HG02642 (cell line): ENCODE data around the gene C16orf92.
"Not testable (repeated sequence)": the region's sequence is repeated elsewhere in the genome, so short reads cannot be mapped to it uniquely, and the experiment has no call there.

Experiments used
- ATAC-seq: cut with Tn5 transposase; IDR thresholded peaks from one replicate; pipeline ENCODE4 v1.9.1; 2021; ENCODE audit warnings: mild to moderate bottlenecking; ENCODE audit not compliant: unreplicated experiment, poor library complexity

C16orf92 gene

DNA sequence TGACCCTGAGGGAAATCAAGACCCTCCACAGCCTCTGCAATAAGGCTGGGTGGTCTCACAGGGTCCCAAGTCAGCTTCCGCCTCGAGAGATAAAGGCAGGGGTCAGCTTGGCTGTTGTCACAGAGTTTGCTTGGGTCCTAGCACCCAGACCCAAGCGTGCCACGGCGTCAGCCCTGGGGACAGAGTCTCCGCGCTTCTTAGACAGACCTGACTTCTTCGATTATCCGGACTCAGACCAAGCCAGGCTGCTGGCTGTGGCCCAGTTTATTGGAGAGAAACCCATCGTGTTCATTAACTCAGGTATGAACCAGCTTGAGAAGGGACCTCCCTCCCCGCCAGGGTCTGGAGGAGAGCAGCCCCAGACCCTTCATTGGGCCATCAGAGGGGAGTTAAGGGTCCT, 588 bp downstream of the C16orf92 start:
- no peak for ATAC-seq

DNA sequence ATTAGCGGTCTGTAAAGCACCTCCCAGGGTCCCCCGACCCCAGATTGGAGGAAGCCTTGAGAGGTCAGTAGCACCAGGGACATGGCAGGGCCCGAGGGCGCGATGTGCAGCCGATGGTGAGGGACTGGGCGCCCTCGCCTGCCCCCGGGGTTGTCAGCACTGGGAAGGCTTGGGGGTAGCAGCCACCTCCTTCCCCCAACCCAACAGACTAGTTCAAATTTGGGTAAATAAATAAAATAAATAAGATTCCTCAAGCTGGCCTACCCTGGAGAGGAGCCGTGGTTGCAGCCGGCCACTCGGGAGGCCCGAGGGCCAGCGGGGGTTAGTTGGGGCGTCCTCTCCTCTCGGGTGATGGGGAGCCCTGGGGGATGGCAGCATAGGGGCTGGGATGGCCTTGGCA, 1.5 kb downstream of the C16orf92 start:
- no peak for ATAC-seq

DNA sequence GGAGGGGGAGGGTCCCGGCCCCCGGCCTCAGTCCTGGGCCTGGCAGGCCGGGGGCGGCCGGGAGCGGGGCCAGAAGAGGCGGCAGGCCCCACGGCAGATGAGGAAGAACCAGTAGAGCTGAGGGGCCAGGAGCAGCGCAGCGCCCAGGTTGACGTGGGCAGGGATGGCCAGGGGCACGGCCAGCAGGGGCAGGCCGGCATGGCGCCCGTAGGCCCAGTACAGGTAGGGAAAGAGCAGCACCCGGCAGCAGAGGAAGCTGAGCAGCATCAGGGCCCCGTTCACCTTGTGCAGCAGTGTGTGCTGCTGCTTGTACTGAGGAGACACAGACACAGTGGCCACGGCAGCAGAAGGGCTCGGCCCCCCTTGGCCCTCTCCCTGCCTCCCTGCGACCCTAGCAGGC, 2.2 kb downstream of the C16orf92 start:
- ATAC-seq, result no peak

DNA sequence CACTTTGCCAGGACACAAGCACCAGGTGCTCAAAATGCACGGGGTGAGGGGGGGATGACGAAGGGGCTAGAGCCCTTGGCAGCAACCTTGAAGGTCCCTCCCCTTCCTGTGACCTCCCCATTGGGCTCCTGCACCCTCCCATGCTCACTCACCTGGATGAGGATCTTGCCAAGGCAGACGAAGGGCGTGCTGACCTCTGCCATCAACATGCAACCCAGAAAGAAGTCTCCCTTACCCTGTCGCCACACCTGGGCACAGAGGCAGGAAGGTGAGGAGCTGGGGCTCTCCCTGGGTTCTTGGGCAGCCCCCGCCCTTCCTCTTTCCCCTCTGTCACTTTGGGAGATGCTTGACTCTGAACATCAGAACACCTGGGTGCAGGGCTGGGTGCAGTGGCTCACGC, 2.6 kb downstream of the C16orf92 start:
- ATAC-seq, result no peak

DNA sequence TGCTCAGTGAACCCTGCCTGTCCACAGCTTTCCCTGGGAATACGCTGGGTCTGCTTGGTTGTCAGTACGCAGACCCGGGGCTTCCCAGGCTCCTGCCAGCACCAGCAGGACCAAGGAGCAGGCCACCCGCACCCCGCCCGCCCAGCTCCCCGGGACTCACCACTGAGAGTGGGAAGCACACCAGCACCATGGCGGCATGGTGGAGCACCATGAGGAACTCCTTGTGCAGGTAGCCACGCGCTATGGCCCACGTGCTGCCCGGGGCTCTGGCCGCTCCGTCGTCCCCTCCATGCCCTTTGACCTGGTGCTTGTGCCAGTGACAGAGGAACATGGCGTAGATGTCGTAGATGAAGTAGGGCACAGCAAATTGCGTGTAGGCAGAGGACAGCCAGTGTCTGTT, 3.5 kb downstream of the C16orf92 start:
- ATAC-seq, result no peak

DNA sequence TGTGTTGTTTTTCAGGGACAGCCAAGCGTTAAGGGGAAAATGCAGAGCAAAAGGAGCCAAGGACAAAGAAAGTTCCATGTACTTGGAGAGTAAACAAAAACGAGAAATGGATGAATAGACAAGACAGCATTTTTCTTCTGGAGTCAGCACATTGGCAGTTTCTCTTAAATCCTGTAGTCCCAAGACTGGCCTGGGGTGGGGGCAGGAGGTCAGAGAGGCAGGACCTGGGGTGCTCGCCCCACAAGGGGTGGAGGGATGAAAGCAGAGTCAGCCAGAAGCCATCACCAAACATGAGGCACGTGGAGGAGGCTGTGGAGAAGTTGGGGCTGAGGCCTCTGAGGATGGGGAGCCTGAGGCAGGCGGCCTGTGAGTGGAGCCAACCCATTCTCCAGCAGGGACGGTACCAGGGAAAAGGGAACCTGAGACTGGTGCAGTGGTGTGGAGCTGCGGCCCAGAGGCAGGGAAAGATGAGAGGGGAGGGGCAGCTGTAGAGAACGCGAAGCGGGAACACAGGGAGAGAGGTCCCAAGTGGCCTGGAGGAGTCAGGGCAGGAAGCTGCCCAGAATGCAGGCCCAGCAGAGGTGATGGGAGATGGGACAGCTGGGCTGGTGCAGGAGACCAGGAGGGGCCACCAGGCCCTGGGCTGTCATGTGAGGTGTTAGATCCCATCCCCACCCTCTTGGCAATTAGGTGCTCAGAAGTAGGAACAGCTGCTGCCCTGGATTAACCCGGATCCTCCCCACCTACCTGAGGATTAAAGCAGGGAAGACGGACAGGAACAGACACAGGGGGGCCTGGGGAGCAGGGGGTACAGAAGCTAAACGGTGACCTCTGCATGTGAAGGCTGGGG, 4.8 kb downstream of the C16orf92 start:
- ATAC-seq, result no peak

DNA sequence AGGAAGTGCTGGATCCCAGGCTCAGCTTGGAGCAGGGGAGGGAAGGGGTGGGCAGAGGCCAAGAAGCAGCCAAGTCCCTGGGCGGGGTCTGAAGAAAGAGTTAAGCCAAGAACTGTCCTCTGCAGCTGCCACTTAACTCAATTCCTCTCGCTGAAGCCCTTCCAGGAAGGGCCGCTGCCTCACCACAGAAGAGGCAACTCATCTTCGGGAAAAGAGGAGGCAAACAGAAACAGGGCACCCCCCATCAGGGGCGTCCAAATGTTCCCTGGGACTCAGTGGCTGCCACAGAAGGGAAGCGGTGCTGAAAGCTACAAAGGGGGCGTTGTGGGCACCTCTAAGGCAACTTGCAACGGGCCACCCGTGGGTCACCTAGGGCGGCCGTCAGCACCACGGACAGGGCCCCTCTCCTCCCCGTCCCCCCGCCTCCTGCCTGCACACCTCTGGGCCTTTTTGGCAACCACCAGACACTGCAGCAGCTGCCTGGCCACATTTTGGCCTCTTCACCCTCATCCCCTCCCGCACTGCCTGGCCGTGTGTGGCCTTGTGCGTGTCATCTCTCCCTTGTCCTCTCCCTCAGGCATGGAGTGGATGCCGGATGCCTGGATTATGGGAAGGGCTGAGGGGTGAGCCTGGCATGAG, 5.6 kb downstream of the C16orf92 start:
- no peak for ATAC-seq

DNA sequence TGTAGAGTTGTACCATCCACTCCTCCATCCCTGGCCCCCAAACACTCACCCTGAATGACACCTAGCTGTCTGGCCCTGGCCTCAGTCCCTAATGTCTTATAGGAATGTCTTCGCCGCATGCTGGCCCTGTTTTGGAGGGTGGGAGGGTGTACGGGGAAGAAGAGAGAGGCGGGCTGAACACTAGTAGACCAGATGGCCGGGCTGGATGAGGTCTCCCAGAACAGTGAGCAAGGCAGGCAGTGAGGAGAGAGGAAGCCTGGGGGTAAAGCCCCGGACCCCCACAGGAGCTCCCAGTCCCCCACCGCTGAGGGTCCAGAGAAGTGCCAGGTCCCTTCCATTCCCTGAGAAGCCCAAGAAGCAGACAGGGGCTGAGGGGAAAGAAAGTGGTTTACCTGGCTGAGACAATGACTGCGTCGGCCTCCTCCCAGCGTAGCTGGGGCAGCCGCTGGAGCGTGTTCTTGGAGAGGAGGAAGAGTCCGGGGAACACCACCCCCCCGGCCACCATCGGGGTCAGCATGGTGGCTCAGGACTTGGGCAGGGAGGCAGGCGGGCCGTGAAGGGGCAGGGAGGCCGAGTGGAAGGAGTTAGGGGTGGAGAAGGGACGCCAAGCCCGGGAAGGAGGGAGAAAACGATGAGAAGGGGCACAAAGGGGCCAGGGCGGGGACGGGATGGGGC, 7.2 kb downstream of the C16orf92 start:
- ATAC-seq, result no peak

DNA sequence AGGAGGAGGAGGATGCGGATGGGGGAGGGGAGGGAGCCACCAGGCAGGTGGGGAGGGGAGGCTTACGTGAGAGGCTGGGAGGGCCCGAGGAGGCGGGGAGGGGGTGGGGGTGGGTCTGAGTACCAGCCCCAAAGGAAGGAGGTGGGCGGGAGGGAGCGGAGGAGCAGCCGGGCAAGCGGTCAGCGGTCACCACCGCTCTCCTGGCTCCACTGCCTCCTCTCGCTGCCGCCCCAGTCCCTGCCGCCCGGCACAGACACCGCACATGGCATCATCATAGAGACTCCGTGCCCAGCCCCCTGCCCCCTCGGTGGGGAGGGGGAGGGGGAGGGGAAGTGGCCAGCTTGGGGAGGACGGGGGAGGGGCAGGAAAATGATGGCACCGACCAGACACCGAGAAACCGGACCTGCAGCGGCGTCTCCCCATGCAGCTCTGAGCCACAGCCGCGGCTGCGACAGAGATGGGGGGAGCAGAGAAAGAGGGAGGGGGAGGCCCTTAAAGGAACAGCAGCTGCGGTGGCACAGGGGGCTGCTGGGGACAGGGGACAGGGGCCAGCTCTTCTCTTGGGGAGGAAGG, 7.9 kb downstream of the C16orf92 start, which contains the start of gene TLCD3B:
Gene TLCD3B (minus strand): TSS at position 431 of the 573 bp plus-strand sequence. CDS start 744 bp downstream, outside the sequence.
- ATAC-seq, result no peak

DNA sequence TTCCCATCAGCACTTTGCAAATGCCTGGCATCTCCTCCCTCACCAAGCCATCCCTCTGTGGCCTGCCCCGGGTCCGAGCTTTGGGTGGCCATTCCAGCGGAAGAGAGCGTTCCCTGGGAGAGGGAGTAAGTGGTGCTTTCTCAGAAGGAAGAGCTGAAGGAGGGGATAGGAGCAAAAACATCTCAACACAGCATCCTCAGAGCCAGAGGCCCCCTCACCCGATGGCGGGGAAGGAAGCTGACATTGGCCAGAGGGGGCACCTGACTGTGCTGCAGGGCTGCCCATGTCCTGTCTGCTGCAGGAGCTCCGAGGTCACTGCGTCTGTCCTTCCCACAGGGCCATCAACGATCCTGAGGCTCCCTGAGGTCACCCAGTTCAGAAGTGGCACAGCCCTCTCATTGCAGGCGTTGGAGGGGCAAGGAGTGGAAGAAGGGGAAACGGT, 8.5 kb downstream of the C16orf92 start:
- ATAC-seq, result no peak

DNA sequence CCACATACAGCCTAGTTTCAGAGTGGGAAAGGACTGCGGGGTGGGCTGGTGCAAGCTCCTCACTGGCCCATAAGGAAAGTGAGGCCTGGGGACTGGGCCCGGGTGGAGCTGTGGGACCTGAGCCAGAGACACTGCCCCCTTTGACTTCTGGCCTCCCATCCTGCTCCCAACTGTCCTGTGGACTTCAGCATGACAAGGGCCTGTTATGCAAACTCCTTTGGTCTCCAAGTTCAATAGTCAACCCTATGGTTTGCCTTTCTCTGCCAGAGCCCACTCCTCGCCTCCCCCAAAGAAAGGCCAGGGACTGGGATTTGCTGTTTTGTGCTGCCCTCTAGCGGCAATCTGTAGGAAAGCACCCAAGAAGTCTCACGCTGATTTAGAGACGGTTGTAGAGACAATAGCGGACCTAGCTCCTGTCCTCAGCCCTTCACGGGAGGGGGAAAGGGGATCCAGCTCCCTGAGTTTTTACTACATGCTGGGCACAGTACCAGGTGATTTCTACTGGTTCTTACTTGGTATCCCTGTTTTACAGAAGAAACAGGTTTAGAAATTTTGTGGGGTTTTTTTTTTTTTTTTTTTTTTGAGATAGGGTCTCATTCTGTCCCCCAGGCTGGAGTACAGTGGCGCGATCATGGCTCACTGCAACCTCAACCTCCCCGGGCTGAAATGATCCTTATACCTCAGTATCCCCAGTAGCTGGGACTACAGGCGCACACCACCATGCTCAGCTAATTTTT, 9.3 kb downstream of the C16orf92 start:
- no peak for ATAC-seq

DNA sequence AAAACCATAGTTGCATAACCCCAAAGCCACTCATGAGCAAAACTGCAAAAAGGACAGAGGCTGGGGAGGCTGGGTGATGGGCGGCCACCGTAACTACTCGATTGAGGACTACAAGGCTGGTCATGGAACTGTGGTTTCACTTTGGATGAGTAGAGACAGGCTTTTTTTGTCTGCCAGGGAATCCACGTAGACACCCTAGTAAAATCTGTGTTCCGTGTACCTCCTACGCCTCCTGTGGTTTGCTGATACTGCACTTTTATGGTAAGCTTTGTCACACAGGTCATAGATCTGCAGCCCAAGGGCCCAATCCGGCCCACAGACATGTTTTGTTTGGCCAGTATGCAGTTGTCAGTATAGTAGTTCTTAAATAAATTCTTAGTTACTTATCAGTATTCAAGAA, 10.3 kb downstream of the C16orf92 start:
- ATAC-seq, result no peak

DNA sequence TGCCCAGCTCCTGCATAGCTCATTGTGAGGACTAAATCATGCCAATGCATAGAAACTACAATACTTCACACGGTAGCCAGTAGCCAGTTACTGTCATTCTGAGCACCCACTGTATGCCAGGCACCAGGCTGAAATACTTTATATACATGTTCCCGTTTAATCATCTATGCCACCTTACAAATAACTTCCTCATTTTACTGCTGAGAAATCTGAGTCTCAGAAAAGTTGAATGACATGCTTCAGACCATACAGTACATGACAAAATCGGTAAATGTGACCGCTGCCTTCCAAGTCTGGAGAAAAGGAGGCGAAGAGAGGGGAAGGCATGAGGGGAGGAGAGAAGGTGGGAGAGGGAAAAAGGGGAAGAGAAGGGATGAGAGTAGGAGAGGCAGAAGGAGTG, 17.2 kb downstream of the C16orf92 start:
- ATAC-seq, result no peak

DNA sequence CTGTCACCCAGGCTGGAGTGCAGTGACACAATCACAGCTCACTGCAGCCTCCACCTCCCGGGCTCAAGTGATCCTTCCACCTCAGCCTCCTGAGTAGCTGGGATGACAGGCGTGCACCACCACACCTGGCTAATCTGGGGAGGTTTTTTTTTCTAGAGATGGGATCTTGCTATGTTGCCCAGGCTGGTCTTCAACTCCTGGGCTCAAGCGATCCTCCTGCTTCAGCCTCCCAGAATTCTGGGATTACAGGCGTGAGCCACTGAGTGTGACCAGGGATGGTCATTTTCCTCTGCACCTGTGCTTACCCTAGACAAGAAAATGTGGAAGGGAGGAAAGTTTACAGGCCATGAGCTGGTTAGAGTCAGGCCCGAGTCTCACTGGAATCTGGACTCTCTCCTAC, 17.7 kb downstream of the C16orf92 start:
- not testable (repeated sequence) for ATAC-seq

DNA sequence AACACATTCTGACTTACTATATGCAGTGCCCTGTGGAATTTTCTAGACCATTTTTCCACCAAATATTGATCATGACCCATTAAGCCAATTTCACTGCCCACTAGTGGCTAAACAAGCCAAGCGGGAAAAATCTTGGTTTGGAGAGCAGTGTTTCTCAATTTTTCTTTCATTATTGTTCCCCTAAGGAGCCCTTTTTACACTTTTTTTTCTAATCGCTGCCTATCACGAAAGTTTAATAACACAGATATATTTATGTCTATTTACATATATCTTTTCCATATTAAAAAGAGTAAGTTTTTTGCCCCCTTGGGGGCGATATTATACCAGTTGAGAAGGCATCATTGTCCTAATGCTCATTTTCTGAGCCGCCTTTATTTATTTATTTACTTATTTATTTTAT, 18.8 kb downstream of the C16orf92 start:
- ATAC-seq, result no peak

DNA sequence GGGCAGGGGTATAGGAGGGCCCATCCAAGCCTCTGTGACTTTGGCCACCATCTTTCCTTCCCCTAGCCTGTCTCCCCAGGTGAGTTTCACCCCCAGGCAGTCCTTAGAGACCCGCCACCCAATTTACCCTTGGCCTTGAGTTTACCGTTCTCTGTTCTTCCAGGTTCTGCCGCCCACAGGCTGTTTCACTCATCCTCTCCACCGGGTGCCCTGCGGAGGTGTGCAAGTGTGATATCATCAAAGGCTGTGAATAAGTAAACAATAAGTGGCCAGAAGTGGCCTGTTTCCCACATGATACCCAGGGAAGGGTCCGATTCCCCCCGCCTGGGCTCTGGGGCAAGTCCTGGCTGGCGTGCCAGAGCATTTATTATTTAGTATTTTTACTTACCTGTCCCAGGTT, 23.2 kb downstream of the C16orf92 start:
- no peak for ATAC-seq

DNA sequence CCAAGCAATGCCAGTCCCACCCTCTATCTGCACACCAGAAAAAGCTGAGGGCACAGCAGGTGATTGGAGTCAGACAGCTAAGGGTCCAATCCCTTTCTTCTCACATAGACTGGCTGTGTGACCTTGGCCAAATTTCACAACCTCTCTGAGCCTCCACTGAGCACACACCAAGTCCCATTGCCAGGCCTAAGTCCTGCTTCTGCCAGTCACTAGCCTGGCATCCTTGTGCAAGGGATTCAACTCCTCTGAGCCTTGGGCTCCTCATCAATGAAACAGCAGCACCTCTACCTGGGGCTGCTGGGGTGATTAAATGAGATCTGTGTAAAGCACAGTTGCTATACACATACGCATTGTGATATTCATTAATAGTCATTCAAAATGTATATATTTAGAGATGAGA, 23.6 kb downstream of the C16orf92 start:
- no peak for ATAC-seq

DNA sequence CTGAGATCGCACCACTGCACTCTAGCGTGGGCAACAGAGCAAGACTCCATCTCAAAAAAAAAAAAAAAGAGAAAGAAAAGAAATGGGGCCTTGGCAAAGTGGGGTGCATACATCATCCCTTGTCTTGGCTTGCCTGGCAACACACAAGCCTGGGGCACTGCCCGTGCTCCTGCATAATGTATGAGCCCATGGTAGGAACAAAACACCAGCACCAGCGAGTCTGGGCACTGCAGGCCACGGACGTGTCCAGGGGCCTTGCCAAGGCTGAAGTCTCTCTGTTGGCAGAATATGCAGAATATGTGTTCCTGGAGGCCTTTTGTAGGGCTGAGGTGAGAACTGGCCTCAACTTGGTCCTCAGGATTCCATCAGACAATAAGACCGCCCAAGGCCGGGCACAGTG, 26.9 kb downstream of the C16orf92 start:
- no peak for ATAC-seq

DNA sequence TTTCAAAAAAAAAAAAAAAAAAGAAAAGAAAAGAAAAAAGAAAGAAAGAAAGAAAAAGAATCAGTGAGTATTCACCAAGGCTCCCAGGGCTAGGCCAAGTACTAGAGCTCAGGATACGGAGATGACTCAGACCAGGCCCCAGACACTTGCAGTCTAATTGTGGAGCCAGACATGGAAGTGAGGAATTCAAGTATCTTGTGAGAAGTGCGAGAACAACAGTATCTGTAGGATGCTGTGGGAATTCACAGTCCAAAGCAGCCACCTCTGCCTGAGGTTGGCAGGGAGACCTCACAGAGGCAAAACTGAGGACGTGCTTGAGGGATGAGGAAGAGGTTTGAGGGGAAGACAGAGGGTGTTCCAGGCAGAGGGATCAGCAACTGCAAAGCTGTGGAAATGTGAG, 28.5 kb downstream of the C16orf92 start:
- no peak for ATAC-seq

DNA sequence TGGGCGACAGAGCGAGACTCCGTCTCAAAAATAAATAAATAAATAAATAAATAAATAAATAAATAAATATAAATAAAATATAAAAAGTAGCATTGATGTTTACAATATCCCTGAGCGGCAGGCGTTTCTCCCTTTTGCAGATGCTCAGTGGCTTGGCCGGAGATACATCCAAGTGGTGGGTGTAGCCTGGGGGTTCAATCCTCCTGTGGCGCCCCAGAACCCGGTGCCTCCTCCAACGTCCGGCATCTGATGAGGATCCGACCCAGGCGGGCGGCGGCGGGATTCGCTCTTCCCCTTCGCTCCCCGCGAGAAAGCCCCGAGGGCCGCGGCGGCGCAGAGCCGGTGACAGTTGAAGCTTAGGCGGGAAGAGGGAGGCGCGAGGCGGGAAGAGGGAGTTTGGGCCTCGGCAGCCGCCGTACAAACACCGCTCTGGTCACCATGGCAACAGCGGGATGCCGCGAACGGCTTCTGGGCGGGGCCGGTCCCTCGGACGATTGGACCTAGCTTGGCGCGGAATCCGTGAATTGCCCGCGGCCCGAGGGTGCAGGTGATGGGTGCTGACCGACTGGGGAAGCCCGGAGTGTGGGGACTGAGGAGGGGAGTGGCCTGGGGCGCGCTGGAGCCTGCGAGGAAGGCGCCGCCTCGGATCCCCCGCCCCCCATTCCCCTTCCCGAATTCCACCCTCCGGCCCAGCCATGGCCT, 29.8 kb downstream of the C16orf92 start:
- peak; percentile 83 for ATAC-seq
